Gastrocnemius medialis (tissue), 4 donors: ENCODE measurements around the gene LAMA3.

Experiments
- POLR2A ChIP-seq, 2 donors: fragments of 450-650 bp; IDR thresholded peaks; one replicate each; pipeline ENCODE4 v1.6.1; 2017; ENCODE audit warnings: antibody characterized with exemption in 2 of 2, mild to moderate bottlenecking in 2 of 2, moderate library complexity in 2 of 2
- TF ChIP-seq, protein P1 (sequence below), 5 experiments: fragments of 450-650 bp in 3 of 5; fragments of 200-600 bp in 2 of 5; sonication (generic) in 2 of 5; IDR thresholded peaks in 4 of 5; conservative IDR thresholded peaks in 1 of 5; 1 replicate in 4 of 5; 2 replicates in 1 of 5; pipeline ENCODE4 v1.5.1; 2016 to 2019; ENCODE audit warnings: antibody characterized with exemption in 5 of 5, mild to moderate bottlenecking in 3 of 5, moderate library complexity in 3 of 5

DNA sequence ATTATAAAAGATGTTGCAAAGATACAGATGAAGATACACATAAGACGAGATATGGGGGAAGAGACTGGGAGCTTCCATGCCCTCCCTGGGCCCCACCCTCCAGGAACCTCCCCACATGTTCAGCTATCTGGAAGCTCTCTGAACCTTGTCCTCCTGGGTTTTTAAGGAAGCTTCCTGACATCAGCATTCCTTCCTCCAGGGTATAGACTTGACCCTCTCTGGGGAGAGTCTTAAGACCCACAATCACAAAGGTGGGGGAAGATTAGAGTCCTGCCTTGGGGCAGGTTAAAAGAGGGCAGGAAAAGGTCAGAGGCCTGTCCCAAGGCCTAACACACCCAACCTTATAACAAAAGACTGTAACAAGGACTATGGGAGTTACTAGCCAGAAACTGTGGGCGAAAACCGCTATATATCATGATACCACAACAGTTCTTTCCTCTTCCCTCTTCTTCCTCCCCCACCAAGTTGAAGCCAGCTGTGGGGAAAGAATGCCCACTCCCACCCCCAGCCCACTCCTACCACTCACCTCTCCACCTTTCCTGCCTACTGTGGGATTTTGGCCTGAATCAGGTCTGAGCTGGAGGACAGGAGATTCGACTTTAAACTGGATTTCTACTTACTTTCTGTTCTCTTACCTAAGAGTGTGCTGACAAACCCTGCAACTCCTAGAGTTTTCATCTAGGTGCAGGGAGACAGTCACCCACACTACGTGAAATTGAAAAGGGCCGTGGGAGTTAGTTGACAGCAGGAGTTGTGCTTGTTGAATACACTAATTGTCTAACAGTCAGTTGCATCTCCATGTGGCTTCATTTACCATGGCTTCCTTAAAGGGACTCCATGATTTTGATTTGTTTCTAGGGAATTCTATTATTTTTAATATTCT, 105.0 kb downstream of the LAMA3 start:
- no peak for TF ChIP-seq POLR2A (IDR thresholded peaks at IDR 0.05)
- TF ChIP-seq, protein P1, sequence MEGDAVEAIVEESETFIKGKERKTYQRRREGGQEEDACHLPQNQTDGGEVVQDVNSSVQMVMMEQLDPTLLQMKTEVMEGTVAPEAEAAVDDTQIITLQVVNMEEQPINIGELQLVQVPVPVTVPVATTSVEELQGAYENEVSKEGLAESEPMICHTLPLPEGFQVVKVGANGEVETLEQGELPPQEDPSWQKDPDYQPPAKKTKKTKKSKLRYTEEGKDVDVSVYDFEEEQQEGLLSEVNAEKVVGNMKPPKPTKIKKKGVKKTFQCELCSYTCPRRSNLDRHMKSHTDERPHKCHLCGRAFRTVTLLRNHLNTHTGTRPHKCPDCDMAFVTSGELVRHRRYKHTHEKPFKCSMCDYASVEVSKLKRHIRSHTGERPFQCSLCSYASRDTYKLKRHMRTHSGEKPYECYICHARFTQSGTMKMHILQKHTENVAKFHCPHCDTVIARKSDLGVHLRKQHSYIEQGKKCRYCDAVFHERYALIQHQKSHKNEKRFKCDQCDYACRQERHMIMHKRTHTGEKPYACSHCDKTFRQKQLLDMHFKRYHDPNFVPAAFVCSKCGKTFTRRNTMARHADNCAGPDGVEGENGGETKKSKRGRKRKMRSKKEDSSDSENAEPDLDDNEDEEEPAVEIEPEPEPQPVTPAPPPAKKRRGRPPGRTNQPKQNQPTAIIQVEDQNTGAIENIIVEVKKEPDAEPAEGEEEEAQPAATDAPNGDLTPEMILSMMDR (IDR thresholded peaks at IDR 0.05 in 4 of 5, conservative IDR thresholded peaks at IDR 0.05 in 1 of 5): no peak
